H9 (cell line): ENCODE measurements around the gene MAGI1. TPM values are rescaled to one million over a fixed set of nuclear protein-coding genes. Genes with fewer than 3 reads are reported as not detected.
A peak's percentile ranks its signal among the peaks of the same experiment; 100 is the strongest.

Experiments used
- DNase-seq: peaks from one replicate; pipeline ENCODE4 v3.0.0-alpha.2; 2017
- H2AFZ ChIP-seq: one replicate; pipeline ENCODE4 v1.6.1; 2013; ENCODE audit warnings: mild to moderate bottlenecking, low read length, control low read depth, moderate library complexity
- H2AK5ac ChIP-seq: 2 replicates; pipeline ENCODE4 v1.6.1; 2013; ENCODE audit warnings: low read length, control low read depth, mixed read lengths; ENCODE audit not compliant: insufficient read length
- H2BK120ac ChIP-seq: one replicate; pipeline ENCODE4 v1.6.1; 2013; ENCODE audit warnings: low read depth, mild to moderate bottlenecking, low read length, control low read depth, inconsistent platforms; ENCODE audit not compliant: poor library complexity, severe bottlenecking
- H2BK12ac ChIP-seq: 2 replicates; pipeline ENCODE4 v1.6.1; 2013; ENCODE audit warnings: low read length, control low read depth, mixed read lengths, low read depth; ENCODE audit not compliant: insufficient read length
- H2BK15ac ChIP-seq: 2 replicates; pipeline ENCODE4 v1.6.1; 2013; ENCODE audit warnings: low read depth, low read length, control low read depth
- H2BK20ac ChIP-seq: one replicate; pipeline ENCODE4 v1.6.1; 2013; ENCODE audit warnings: low read depth, mild to moderate bottlenecking, low read length, control low read depth, inconsistent platforms; ENCODE audit not compliant: poor library complexity, severe bottlenecking
- H2BK5ac ChIP-seq: 2 replicates; pipeline ENCODE4 v1.6.1; 2013; ENCODE audit warnings: low read length, control low read depth, mixed read lengths; ENCODE audit not compliant: insufficient read length
- H3K14ac ChIP-seq: 2 replicates; pipeline ENCODE4 v1.6.1; 2013; ENCODE audit warnings: low read length, control low read depth; ENCODE audit not compliant: insufficient read depth
- H3K18ac ChIP-seq: 2 replicates; pipeline ENCODE4 v1.6.1; 2013; ENCODE audit warnings: low read depth, mild to moderate bottlenecking, mixed read lengths, low read length, control low read depth; ENCODE audit not compliant: insufficient read length
- H3K23ac ChIP-seq: 2 replicates; pipeline ENCODE4 v1.6.1; 2013; ENCODE audit warnings: low read length, control low read depth, mixed read lengths, low read depth; ENCODE audit not compliant: insufficient read length
- H3K23me2 ChIP-seq: 2 replicates; pipeline ENCODE4 v1.6.1; 2013; ENCODE audit warnings: low read depth, mild to moderate bottlenecking, mixed read lengths, low read length, control low read depth; ENCODE audit not compliant: insufficient read length, poor library complexity, severe bottlenecking
- H3K27ac ChIP-seq: 2 replicates; pipeline ENCODE4 v1.5.1; 2013; ENCODE audit warnings: low read length, control low read depth, mixed read lengths, low read depth; ENCODE audit not compliant: insufficient read length
- H3K27me3 ChIP-seq: 2 replicates; pipeline ENCODE4 v1.6.1; 2013; ENCODE audit warnings: low read length, control low read depth, inconsistent platforms; ENCODE audit not compliant: insufficient read depth
- H3K4ac ChIP-seq: 2 replicates; pipeline ENCODE4 v1.6.1; 2013; ENCODE audit warnings: low read depth, mild to moderate bottlenecking, control low read depth, inconsistent platforms, low read length, moderate library complexity
- H3K4me1 ChIP-seq: 2 replicates; pipeline ENCODE4 v1.6.1; 2013; ENCODE audit warnings: low read length, control low read depth, inconsistent platforms; ENCODE audit not compliant: insufficient read depth
- H3K4me2 ChIP-seq: 2 replicates; pipeline ENCODE4 v1.6.1; 2013; ENCODE audit warnings: low read length, control low read depth, mixed read lengths; ENCODE audit not compliant: insufficient read length, insufficient read depth
- H3K56ac ChIP-seq: 2 replicates; pipeline ENCODE4 v1.6.1; 2013; ENCODE audit warnings: low read depth, mild to moderate bottlenecking, mixed read lengths, low read length, control low read depth; ENCODE audit not compliant: insufficient read length
- H3K79me1 ChIP-seq: 2 replicates; pipeline ENCODE4 v1.6.1; 2013; ENCODE audit warnings: low read depth, mild to moderate bottlenecking, moderate library complexity, low read length, control low read depth, inconsistent platforms; ENCODE audit not compliant: insufficient read depth, poor library complexity, severe bottlenecking
- H3K79me2 ChIP-seq: 2 replicates; pipeline ENCODE4 v1.6.1; 2013; ENCODE audit warnings: low read length, control low read depth, inconsistent platforms; ENCODE audit not compliant: insufficient read depth
- H3K9ac ChIP-seq: 2 replicates; pipeline ENCODE4 v1.6.1; 2013; ENCODE audit warnings: low read length, control low read depth, mixed read lengths; ENCODE audit not compliant: insufficient read length; ENCODE audit errors: extremely low read depth
- H3K9me3 ChIP-seq: one replicate; pipeline ENCODE4 v1.6.1; 2013; ENCODE audit warnings: low read depth, low read length, inconsistent platforms; ENCODE audit not compliant: control insufficient read depth
- H3T11ph ChIP-seq: one replicate; pipeline ENCODE4 v1.6.1; 2013; ENCODE audit warnings: mild to moderate bottlenecking, low read length, control low read depth, inconsistent platforms
- H4K20me1 ChIP-seq: one replicate; pipeline ENCODE4 v1.6.1; 2013; ENCODE audit not compliant: control insufficient read depth, insufficient read length, insufficient read depth
- H4K5ac ChIP-seq: 2 replicates; pipeline ENCODE4 v1.6.1; 2013; ENCODE audit warnings: low read depth, mild to moderate bottlenecking, mixed read lengths, low read length, control low read depth; ENCODE audit not compliant: insufficient read length
- H4K8ac ChIP-seq: replicated peaks from 2 replicates; pipeline ENCODE4 v1.6.1; 2013; ENCODE audit warnings: low read length, control low read depth, mixed read lengths, low read depth; ENCODE audit not compliant: insufficient read length
- H4K91ac ChIP-seq: 2 replicates; pipeline ENCODE4 v1.6.1; 2013; ENCODE audit warnings: low read depth, mild to moderate bottlenecking, moderate library complexity, mixed read lengths, low read length, control low read depth; ENCODE audit not compliant: insufficient read length
- H3K27ac Mint-ChIP-seq, 3 experiments: 2 replicates in 2 of 3; 3 replicates in 1 of 3; pipeline ENCODE4 v1.8.0; 2020 to 2021; ENCODE audit warnings: mixed read lengths in 3 of 3, mild to moderate bottlenecking in 1 of 3, moderate library complexity in 1 of 3
- H3K27me3 Mint-ChIP-seq: 2 replicates; pipeline ENCODE4 v1.8.0; 2021; ENCODE audit warnings: low read depth, mild to moderate bottlenecking, moderate library complexity, mixed read lengths
- H3K36me3 Mint-ChIP-seq, 3 experiments: 2 replicates in 2 of 3; 3 replicates in 1 of 3; pipeline ENCODE4 v1.8.0; 2020 to 2021; ENCODE audit warnings: low read depth in 3 of 3, mixed read lengths in 3 of 3; ENCODE audit not compliant: insufficient read depth in 1 of 3
- H3K4me1 Mint-ChIP-seq, 2 experiments: 2 replicates each; pipeline ENCODE4 v1.8.0; 2020; ENCODE audit warnings: mixed read lengths in 2 of 2
- H3K4me3 Mint-ChIP-seq, 2 experiments: 2 replicates in 1 of 2; 3 replicates in 1 of 2; pipeline ENCODE4 v1.8.0; 2020 to 2021; ENCODE audit warnings: mild to moderate bottlenecking in 2 of 2, mixed read lengths in 2 of 2, moderate library complexity in 1 of 2
- H3K9me3 Mint-ChIP-seq, 2 experiments: 2 replicates in 1 of 2; 3 replicates in 1 of 2; pipeline ENCODE4 v1.8.0; 2020; ENCODE audit warnings: mild to moderate bottlenecking in 2 of 2, mixed read lengths in 2 of 2, moderate library complexity in 1 of 2
- CTCF ChIP-seq: fragments of 200-600 bp; sonication (generic); conservative IDR thresholded peaks from 3 replicates; pipeline ENCODE4 v1.8.0; 2021; ENCODE audit warnings: antibody characterized with exemption, mild to moderate bottlenecking
- WGBS: extraction: QIAGEN DNeasy Blood & Tissue Kit; methylation state at CpG from one replicate; pipeline ENCODE4 v1.1.7; 2013; ENCODE audit warnings: missing lambda C conversion rate, low lambda C conversion rate, mixed read lengths; ENCODE audit not compliant: insufficient read length; ENCODE audit errors: extremely low coverage; 5-methylcytosine and 5-hydroxymethylcytosine counted together
- total RNA-seq: library from RNA; stranded (reverse); gene quantifications from 2 replicates; pipeline ENCODE4 v1.2.1, GENCODE V29; 2021

Gene MAGI1
- total RNA-seq, 1 experiment from 2014 or later: 65.7 TPM

GRCh38 chr3:65889707-65890099, 149.0 kb downstream of the MAGI1 start:
- Histone ChIP-seq H3T11ph (no peak overlapping the region), H3K4me1 (peaks cover 7% of the 10 kb centered on the region; the same call in 1 of the 2 replicates), H3K27ac (no peak overlapping the region), H4K91ac (no peak overlapping the region), H4K20me1 (no peaks in the 10 kb centered on the region), H3K56ac (no peak overlapping the region), H2BK12ac (no peak overlapping the region), H4K8ac (no peak overlapping the region), H4K5ac (no peak overlapping the region), H3K27me3 (no peaks in the 10 kb centered on the region), H3K14ac (no peak overlapping the region), H3K79me2 (no peaks in the 10 kb centered on the region; the same call in 1 of the 2 replicates), H2BK5ac (no peak overlapping the region), H2BK120ac (no peak overlapping the region), H3K79me1 (peaks cover 7% of the 10 kb centered on the region), H2BK20ac (no peak overlapping the region), H2AK5ac (no peak overlapping the region), H3K4me2 (no peak overlapping the region), H3K23me2 (no peaks in the 10 kb centered on the region), H3K9ac (no peak overlapping the region), H3K23ac (no peak overlapping the region), H3K4ac (no peak overlapping the region), H2AFZ (no peak overlapping the region), H2BK15ac (no peak overlapping the region), H3K9me3 (no peaks in the 10 kb centered on the region), H3K18ac (no peak overlapping the region)
- no CpG with 5 or more reads among the region's 3 CpGs for WGBS
- Mint-ChIP-seq H3K27ac (peak overlapping the region in 1 of 3 experiments; percentile 69; a peak in 2 of 7 replicates), H3K9me3 (no peaks in the 10 kb centered on the region), H3K4me1 (peaks cover 44 to 54% of the 10 kb centered on the region in 2 experiments), H3K4me3 (no peak overlapping the region), H3K27me3 (no peaks in the 10 kb centered on the region), H3K36me3 (peaks cover 0 to 8% (median 0%) of the 10 kb centered on the region in 3 experiments; a peak in 2 of 7 replicates)
- no peak for TF ChIP-seq CTCF
- no peak for DNase-seq
